ENCODE measurements around the gene UBE2D3.
"Not testable (repeated sequence)": the region's sequence is repeated elsewhere in the genome, so short reads cannot be mapped to it uniquely, and the experiment has no call there.

UBE2D3 gene

DNA sequence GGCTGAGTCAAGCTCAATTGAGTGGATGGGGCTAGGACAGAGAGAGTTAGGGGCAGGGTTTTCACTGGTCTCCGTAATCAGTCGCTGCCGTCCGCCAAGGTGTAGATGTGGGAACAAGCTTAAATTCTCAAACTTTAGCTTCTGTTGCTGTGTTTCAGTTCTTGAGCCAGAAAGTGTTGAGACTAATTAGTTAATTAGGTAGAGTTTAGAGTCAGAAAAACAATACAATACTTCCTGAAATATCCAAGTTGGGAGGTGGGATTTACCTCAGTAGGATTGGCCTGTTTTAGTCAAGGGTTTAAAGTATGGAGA lies 1.1 kb upstream of the UBE2D3 start:
- DNase-seq, result no peak

DNA sequence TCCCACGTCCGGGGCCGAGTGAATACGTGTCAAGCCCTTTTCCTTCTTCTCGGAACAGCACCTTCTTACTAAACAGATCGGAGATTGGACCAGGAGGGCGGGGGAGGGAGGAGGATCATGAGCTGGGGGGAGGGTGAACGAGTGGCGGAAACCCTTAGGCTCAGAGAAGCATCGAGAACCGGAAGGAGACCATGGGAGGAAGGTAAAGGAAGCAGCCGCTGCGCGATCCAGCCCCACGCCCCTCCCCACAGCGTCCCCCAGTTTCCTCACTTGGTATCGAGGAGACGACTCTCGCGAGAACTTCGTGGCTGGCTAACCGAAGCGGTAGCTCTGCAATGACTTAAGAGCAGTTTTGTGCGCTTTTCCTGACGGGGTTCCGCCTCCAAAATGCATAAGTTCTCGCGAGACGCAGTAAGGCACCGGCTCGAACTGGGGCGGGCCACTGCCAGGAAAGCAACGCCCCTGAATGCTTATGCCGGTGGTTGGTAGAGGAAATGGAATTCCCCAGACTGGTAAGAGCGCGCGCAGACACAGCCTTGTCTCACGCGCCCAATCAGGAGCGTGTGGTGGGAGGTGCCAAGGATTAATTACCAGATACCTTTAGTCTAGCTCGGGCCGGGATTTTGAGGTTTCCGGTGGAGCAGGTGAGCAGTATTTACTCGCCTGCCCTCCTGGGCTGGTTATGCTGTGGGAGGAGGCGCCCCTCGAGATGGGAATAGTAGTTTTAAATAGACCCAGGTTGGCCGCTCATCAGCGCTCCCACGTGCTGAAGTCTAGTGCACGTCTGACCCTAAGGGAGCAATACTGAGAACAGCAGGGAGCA lies 534 bp upstream of the UBE2D3 start:
- peak; percentile 95 for DNase-seq

DNA sequence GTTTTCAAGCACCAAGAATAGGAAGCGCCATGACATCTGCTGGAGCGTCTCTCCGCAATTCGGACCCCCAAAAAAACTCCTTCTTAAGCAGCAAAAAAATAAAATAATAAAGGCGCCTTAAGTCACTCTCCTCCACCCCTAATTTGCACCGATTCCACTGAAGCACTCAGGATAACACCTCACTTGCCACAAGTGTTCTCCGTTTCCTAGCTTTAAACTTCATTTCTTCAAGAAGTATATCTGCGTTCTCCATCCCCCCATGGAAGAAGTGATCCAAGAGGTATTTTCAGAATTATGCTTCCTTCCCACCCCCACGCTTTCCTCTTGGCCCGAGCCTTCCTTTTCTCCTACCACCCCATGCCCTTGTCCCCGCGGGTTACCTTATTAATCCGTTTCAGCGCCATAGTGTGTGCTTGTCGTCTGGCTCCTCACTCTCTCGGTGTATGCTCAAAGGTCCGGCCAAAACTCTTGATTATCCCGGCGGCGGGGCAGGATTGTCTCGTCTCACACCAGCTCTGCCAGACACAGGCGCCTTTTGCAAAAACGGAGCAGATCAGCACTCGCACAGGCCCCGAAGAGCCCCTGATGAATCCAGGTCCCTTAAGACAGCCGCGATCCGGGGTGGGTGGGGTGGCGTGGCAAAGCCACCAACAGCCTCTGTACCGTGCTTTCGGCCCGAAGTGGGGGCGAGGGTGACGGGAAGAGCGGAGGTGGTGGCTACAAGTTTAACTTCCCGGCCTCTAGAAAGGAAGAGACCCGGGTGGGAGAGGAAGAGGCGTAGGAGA lies 1.1 kb downstream of the UBE2D3 start:
- no peak for DNase-seq

DNA sequence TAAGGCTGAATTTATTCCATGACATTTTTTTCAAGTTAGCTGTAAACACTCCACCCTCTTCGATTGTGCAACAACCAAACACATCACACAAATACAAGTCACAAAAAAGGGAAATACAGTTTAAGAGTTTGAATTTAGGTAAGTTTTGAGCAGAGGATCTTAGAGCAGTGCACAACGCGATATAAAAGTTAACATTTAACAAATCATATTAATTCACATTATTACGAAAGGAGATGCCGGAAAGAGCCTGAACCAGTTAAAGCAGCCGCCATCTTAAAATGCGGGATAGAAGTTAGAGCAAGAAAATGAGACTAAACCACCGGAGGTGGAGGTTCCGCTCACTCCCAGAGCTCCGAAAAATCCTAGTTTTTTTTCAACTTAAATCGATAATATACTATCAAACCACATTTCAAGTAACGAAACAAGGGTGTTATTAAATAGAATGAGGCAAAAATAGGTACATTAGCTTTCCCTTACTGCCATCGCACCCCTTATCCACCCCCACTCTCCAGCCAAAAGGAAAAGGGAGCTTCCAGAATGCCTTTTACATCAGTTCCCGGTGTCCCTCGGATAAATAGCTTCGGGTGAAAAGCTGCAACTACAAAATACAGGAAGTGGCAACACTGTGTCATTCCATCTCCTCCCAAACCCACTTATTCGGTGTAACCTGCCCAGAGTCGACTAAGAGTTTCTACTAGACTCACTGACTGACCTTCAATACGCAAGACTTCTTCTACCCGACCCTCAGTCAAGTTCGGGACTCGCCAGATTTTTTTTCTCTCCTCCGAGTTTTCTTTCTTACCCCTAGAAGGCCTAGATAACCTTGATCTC lies 1.9 kb downstream of the UBE2D3 start:
- DNase-seq, result no peak

DNA sequence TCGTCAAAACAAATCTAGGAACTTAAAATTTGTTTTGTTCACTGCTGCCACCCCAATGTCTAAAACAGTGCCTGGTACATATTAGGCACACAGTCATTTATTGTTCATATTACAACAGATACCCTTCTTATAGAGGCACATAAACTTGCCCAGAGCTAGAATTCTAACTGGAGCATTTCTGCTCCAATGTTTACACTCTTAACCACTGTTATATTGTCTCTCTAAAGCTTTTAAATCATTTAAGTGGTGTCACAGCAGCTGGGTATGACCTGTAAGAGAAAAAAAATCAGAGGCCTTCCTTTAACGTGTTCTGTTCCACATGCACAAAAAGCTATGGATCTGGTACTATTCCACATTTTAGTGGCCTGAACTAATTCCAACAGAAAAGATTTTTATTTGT lies 3.0 kb downstream of the UBE2D3 start:
- DNase-seq, result no peak

DNA sequence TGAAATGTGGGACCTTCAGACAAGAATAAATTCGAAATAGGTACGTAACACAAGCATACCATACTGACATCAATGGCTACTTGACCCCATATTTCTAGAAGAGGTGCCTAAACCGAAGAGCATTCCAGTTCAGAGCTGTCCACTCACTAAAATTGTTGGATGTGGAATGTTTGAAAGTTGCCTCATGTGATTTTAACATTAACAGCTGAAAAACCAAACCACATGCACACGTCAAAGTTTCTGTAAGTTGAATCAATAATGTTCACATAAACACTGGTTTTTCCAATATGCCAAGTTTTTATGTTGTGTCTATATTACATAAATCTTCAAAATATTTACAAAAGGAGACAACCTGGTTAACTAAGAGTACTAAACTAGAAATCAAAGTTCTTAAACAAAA lies 3.5 kb downstream of the UBE2D3 start:
- no peak for DNase-seq

DNA sequence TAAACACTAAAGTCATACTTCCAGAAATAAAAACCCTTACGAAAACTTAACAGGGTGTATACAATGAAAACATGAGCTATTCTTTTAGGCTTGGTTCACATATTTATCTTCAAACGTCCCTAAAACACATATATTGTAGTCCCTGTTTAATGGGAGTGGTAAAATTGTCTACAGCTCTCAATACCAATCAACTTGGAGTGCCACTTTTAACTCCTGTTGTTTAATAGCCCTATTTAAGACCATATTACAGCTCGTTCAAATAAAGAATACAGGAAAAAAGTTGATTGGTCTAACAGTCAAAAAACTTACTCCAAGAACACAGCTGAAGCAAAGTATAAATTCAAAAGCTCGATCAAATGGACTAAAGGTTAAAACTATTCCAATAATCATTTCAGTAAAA lies 3.9 kb downstream of the UBE2D3 start:
- no peak for DNase-seq

DNA sequence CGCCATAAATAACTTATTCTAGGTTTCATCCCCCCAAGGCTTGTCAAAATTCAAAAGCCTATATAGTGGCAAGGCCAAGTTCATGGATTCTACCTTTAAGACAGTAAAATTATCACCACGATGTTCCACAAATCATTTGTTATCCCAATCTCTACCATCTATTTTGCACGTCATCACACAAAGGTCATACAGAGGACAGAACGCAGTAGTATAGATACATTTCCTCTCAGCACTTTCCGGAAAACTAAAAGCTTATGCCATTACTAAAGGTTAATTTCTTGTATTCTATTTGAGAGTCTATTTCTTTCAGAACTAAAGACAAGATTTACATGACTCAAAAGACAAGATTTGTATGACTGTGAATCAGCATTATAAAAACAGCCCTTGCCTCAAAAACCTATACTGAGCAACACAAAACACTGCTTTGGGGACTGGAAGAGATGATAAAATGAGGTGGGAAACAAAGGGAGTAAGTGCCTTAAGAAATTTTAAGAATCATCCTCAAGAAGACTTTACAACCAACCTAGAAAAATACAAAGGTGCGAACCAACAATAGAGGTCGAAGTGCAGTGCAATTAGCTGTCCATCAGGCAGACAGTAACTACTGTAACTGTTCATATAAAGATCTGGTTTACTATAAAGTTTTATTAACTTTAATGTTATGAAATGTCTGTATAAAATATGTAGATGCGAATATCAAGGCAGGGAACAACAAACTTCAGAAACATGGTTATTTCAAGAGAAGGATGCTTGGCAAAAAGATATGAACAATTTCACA lies 7.6 kb downstream of the UBE2D3 start:
- no peak for DNase-seq

DNA sequence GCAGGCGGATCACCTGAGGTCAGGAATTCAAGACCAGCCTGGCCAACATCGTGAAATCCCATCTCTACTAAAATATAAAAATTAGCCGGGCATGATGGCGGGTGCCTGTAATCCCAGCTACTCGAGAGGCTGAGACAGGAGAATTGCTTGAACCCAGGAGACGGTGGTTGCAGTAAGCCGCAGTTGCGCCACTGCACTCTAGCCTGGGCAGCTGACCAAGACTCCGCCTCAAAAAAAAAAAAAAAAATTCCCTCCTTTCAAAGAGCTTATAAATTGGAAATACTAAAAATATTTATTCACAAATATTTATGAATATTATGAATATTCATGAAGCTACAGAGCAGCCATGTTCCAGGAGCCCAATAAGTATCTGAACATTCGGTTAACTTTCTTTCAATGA lies 8.3 kb downstream of the UBE2D3 start:
- DNase-seq, result not testable (repeated sequence)

DNA sequence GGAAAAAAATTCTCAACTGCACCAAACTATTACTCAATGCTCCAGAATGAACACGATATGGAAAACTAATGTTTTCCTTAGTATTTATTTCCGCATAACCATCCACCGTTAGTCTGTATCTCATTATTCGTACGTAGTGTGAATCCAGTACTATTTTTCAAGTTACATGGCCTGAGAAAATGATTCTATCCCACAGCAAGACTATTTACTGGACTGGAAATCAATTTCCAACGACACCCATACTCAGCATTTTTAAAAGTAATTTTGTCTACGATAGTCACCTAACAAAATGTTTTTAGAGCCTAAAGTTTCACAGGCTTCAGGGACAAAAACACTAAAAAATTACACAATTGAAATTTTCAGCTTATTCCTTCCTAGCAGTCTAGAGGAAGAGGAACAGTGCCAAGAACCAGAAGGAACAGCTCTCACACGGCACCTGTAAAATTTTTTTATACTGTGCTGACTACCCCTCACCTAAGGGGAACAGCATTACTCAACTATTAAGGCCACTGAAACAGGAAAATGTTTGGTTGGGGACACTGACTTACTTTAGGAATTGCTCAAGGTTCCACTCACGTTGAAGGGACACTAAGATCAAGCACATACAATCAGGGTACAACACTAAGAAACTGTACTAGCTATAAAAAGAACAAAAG lies 9.6 kb downstream of the UBE2D3 start:
- DNase-seq, result no peak

DNA sequence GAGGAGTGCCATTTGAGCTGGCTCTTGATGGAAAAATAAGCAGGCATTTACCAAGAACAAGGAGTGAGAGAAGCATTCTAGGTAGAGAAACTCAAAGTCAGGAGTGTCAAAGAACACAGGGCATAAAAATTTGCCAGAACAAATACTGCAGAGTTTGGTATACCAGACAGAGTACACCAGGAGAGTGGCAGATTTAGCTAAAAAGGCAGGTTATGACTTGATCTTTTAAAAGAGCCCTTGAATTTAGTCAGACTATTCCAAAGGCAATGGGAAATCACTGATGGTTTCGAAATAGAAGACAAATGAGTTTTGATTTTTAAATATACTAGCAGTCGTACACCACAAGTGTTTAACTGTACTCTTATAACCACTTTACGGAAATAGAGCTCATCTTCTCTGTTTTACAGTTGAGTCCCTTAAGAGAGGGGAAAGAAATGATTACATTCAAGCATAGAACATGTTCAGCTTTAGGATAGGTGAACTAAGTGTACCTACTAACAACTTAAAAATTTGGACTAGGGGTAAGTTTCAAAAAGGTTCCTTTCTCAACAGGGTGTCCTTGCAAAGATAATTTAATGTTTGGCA lies 10.2 kb downstream of the UBE2D3 start:
- no peak for DNase-seq

DNA sequence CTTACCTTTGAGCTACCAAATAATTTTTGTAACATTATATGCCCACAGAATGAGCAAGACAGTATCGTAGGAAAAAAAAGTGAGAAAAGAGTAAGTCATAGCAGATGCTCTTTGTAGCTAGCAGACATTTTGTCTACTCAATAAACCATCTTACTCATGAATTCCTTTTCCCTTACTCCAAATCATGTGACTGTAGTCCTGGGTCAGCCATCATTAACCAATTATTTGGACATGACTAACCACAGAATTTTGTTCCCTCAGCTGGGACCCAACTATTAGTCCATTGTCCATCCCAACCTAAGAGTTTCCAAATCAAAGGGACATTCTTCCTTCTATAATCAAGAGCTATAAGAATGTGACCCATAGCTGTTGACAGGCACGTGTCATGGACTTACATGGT lies 11.4 kb downstream of the UBE2D3 start:
- DNase-seq, result no peak

DNA sequence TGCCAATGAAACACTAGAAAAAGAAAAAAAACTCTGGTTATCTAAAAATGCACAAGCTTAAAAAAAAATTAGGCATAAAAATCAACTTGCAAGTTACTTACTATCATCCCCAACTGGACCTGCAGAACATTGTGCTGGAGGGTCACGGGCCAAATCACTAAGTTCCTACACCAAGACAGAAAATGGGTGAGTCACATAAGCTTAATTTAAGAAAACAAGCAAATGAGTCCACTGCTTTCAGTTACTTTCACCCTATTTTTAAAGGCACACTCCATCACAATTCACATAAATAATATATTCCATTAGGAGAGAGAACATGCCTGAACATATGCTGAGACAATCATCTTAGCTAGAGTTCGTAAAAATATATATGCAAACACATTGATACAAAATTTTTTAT lies 17.7 kb downstream of the UBE2D3 start:
- DNase-seq, result no peak

DNA sequence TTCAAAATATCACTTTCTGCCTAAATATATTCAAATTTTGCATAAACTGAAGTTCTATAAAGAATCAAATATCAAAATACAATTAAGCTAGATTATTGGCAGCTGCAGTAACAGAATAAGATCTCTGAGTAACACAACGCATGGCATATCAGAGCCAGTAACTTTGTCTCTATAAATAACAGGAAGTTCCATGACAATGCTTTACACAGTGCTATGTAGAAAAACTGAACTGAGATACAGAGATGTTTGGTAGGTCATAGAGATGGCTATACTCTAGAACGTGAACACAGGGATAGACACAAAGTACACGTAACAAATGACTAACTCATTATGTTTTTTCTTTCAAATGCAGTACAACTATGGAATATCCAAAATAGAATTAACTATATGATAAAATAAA lies 18.2 kb downstream of the UBE2D3 start:
- no peak for DNase-seq

DNA sequence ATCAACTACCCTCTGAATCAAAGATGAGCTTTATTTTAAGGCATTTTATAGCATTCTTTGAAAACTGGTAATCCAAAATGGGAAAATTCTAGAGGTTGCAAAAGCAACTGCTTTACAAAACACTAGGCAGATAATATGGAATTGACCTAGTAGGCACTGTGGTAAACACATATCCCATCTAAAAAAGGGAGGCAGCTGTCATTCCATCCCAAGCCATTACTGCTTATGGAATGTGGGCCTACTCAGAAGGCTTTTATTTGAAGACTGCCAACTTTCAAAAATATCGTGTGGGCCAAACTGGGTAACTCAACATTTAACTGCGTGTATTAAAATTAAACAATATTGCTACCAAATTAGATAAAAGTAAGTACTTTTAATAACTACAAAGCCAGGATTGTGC lies 19.3 kb downstream of the UBE2D3 start:
- no peak for DNase-seq

DNA sequence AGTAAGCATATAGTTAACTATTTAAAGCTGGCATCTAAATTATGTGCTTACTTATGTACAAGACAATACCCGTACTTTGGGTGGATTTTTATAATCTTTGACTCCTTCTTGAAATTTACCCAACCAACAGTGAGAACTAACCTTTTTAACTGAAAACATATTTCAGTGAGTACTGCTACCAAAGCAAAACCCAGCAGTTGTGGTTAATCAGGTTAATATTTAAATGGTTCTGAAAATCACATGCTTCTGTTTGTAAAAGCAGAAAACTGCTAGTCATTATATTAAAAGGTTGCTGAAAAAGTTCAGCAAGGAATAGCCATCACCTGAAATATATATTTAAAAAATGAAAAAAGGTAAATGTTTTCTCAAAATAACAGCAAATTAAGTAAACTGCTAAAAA lies 20.0 kb downstream of the UBE2D3 start:
- no peak for DNase-seq

DNA sequence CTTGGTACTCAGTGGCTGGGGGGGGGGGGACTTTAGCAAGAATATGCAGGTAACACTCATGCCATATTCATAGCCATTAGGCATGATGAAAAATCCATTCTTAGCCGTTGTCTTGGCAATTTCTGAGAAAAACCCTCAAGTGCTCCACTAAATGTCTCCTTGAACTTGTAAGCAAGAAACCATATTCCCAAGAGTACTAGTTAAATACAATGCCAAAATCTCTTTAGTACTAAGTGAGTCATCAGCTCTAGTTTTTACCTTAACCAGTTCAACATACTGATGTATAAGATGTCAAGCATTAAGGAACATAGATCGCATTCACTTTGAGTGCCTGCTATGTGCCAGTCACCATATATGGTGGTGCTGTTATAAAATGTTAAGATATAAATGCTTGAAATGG lies 27.5 kb downstream of the UBE2D3 start:
- no peak for DNase-seq

DNA sequence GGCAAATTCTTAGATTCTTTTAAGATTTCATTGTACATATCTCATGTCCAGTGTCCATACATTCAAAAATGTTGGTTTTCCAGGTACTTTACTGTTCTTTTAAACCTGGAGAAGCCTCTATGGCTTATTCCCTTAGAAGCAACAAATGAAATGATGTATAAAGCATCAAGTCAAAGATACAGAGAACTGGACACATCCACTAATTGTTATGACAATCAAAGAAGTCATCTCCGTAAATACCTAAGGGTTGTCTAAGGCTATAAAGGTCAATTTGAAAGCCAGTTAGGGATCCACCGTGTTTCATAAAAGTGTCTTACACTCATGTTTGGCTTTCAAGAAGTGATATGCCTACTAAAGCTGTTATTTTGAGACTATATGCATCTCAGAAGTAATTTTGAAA lies 32.4 kb downstream of the UBE2D3 start:
- DNase-seq, result no peak

DNA sequence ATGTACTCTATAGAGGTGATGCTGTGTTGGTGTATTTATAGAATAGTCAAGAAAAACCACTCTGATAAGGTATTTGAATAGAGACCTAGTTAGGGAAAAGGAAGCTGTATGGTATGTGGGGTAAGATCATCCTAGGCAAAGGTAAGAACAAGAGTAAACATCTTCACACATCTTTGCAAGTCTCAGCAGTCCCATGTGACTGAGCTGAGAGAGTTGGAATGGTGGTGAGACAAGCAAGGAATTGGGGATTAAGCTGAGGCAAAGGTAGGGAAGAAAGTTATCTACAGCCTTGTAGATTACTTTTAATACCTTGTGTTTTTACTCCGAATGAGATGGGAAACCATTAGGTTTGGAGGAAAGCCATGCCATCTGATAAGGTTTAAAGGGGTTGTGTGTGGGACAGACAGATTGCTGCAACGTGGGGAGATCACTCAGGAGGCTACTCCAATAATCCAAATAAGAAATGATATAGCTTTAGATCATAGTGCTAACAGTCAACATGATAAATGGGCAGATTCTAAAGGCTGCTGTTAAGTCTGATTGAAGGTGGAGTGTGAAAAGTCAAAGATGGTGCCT lies 34.9 kb downstream of the UBE2D3 start:
- no peak for DNase-seq

DNA sequence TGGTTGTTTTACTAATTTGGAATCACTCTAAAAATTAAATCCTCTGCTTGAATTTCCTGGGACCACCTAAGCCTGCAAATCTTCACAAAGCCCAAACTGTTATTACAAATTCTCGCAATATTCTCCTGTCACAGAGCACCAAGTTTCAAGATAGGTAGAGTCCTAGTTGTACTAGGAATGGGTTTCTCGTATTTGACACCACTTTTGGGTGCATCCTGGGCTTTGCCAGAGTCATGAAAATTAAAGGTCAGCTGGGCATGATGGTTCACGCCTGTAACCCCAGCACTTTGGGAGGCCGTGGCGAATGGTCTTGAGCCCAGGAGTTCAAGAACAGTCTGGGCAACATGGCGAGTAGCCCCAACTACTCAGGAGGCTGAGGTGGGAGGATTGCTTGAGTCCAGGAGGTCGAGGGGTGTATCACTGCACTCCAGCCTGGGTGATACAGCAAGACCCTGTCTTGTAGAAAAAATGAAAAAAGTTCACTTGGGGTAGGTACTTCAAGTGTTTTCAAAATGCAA lies 36.0 kb downstream of the UBE2D3 start:
- DNase-seq, result no peak

DNA sequence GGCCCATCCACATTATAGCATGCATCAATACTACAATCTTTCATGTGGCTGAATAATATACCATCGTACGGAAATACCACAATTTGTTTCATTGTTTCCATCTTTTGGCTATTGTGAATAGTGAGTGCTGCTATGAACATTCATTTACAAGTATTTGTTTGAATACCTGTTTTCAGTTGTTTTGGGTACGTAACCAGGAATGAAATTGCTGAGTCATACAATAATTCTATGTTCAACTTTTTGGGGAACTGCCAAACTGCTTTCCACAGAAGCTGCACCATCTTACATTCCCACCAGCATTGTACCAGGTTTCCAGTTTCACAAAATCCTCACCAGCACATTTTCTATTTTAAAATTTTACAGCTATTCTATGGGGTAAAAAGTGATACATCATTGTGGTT lies 38.0 kb downstream of the UBE2D3 start:
- no peak for DNase-seq
